Activated T-helper 9 cell treated with anti-CD3 and anti-CD28 coated beads, Interleukin-2, amount 50 U/mL, for 16 hours (primary cell): Measurements from ENCODE around the gene CREBBP.

Experiments
- DNase-seq: peaks from one replicate; pipeline ENCODE4 v3.0.0-alpha.2; 2020; ENCODE audit warnings: low read depth

CREBBP gene

DNA sequence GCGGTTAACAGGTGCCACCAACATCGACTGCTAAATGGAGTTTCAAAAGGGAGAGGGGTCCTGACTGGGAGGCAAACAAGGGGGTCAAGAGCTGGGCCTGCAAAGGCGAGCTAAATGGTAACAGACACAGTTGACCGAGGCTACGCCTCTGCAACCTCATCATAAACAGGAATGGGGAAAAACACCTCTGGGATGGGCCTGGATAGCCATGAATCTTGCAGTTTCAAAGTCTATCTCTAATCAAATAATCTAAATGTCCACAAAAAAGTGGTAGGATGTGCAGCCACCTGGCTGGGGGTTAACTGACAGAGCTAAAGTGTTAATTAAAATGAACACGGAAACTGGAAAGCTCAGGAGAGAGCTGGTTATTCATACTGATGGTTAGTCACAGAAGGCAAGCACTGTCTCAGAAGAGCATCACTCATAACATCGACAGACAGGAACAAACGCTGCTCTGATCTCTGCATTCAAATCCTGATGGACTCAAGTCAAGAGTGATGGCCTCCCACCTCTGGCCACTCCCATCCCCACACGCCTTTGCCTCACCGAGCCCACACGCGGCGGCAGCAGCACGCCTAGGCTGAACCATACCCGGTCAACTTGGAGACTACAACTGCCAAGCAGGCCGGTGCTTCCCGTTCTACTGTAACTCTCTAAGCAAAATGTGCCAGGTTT lies 56.3 kb downstream of the CREBBP start:
- no peak for DNase-seq

DNA sequence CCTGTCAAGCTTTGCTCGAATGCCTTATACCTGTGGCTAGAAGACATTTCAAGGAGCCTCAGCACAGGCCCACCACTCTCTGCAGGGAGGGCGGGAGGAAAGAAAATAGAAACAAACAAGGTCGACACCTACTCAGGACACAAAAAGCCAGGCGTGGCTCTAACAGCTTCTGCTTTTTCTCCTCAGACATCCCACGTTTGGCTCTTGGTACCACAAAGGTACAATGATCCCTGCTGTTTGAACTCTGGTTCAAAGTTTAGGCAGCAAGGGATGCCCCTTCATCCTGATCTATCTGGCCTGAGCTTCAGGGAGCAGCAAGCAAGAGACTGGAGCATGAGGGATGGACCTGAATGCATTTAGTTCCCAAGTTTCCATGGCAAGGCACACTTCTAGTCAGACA lies 57.1 kb downstream of the CREBBP start:
- no peak for DNase-seq

DNA sequence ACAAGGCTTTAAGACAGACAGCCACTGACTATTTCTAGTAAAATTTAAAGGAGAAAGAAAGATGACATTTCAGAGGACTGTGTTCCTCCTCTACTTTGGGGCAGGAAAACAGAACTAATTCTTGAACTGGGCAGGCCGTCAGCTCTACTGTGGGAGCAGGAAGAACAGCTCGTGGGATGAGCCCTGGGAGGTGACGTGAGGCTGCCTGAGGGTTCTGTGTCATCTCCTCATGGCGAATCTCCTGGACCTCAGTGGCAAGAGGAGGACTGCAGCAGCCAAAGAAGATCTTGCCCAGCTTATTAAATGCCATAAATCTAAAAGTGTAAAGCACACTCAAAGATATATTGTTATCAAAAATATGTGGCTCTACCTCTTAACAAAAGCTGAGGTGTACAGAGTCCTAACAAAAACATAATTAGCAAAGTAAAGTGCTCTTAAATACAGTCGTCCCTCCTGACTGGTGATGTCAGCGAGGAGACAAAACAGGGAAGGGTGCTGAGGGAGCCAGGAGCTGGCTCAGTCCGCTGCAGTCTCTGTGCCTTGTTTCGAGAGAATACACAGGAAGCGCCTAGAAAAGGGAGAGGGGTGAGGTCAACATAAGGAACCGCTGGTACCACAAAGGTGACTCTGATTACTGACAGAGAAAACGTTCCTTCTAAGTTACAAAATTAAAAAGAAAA lies 58.0 kb downstream of the CREBBP start:
- no peak for DNase-seq

DNA sequence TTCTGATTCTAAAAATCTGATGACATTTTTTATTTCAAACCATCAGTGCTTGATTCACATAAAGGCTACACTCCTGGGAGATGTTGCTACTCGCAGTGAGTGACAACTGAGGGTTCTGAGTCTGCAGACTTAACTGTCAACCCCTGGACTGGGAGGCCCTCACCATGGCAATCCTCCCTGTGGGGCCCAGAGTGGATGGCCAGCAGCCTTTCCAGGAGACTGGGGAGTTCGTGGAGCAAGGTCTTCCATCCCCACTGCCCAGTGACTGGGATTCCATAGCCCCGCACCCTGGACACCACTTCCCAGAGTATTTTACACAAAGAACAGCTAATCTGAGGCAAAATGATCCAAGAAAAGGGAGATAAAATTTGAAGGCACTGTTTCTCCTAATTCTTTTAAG lies 59.3 kb downstream of the CREBBP start:
- DNase-seq: no peak

DNA sequence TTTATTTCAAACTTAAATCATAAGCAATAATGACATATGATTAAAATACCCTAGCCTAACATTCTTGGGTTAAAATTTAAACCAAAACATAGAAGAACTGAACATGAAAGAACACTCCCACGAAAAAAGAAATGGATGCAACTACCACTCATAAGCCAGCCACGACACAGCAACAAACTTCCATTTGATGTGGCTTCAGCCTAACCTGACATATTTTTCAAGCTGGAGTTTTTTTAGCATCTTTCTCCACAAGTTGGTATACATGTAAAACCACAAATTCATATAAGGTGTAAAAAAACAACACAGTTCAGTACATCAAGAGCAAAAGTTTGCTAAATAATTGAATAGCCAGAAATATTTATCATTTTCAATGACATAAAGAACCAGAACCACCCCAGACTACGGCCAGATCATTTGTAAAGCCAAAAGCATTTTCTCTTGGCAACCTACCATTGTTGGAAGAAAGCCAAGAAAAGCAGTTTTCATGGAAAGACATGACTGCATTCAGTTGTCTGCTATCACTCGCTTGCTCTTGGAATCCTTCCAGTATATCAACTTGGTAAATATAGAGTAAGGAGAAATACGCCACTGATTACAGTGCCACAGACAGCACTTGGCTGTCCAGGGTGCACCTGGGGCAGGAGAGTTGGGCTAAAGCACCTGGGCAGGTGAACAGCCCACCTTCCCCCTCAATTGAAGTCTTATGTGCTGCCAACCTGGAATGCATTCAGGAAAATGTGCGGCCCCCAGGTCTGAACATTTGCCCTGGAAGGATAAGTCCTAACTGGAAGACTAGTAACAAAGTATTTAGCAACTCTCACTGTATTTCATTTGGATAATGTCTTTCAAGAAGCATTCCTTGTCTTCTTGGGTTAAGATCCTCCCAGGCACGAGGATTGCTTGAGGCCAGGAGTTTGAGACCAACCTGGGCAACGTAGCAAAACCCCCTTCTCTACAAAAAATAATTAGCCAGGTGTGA lies 60.5 kb downstream of the CREBBP start:
- DNase-seq: no peak

DNA sequence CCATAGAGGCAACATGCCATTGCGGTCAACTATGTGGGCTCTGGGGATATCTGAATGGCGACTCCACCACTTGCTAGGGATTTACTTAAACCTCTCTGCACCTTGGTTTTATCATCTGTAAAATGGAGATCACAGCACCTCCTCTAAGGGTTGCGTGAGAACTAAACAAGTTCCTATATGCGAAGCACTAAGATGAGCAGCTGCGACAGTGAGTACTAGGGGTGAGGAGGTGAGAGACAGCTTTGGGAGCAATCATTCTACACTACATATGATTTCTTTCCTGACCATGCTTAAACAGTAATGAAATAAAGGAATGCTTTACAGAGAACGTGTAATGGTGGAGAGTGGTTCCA lies 61.4 kb downstream of the CREBBP start:
- DNase-seq: no peak

DNA sequence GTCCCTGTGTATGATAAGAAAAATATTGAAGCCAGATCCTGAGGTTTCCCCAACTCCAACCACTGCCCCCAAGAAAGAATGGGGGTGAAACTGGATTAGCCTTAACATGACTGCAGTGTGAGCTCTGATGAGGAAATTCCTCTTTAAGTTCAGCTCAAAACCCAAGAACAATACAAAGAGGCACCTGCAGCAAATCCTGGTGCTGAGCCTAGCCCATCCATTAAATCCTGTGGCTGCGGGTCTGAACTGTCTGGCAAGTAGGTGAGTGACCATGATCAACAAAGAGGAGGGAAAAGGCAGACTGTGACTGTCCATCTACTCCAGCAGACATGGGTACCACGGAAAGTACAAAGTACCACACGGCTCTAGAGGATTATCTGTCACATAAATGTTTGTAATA lies 64.2 kb downstream of the CREBBP start:
- no peak for DNase-seq

DNA sequence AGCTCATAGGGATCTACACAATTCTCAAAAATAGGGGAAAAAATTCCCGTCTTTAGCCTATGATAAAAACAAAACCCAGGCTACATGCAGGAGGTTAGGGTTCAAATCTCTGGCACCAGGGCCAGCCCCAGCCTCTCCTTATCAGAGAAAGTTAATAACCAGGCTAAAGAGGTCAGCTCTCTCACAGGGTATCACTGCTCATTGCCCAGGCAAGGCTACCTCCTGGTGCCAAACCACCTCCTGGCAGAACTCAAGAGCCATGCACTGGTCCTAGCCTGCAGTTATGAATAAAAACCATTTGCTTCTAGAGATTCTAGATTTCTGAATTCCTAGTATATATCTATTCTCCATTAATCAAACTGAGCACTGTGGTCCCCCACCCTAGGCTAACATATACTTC lies 65.8 kb downstream of the CREBBP start:
- no peak for DNase-seq

DNA sequence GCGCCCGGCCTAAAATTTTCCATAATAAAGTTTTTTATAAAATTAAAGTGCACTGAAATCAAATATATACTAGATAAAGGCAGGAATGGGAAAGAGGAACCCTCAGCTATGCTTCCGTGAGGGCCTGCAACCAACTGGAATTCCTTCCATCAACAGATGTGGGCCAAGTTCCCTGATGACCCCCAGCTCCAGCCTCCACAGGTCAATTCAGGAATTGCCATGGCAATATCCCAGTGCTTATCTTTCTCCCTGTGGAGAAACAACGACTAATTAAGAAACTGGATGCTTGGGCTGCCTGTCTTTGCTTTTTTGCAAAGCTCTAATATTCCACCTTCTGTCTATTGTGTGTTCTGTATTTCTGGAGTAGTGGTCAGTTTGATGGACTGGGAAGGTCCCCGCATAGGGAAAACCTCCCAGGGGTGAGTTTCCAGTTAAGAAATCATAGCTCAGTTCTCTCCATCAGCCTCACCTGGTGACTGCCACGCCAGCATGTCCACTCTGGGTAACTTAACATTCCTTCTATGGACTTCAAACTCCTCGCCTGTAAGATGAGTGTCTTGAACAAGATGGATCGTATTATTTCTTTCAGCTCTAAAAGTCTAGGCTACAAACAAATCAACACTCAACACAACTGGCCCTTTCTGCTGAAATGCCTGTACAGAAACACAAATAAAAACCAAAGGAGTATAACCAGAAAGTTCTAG lies 67.9 kb downstream of the CREBBP start:
- DNase-seq: no peak

DNA sequence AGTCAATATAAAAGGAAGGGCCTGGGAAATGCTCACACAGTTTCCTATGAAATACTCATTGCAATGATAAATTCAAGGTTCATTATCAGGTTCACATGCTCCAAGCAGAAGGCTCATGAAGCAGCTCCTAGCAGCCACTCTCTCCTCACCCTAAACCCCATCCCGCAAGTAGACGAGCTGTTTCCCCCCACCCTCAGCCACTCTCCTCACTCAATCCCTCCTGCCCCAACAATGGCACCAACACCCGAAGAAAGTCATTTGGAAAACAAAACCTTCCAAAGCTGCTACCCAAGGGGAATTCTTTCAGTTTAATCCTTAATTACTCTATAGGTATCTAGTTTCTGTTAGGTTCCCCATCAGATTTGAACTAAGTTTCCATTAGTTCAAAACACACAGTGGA lies 69.7 kb downstream of the CREBBP start:
- no peak for DNase-seq

DNA sequence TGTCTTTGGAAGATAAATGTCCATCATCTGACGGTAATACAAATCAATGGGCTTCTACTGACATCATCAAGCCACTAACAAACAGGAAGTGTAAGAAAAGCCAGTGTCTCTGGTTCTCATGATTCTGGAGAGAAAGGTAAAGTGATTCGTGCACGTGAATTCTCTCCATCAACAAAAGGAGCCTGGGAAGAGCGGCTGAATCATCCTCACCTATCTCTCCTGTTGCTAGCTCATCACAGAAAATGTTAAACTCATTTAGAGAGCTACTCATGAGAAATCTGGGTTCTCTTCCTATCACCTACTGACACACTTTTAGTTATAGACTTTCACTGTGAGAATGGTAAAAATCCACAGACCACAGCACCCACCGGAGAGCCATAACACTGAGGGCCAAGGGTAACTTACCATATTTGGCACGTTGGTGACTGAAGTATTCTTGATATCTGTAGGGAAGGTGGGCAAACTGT lies 70.3 kb downstream of the CREBBP start:
- no peak for DNase-seq

DNA sequence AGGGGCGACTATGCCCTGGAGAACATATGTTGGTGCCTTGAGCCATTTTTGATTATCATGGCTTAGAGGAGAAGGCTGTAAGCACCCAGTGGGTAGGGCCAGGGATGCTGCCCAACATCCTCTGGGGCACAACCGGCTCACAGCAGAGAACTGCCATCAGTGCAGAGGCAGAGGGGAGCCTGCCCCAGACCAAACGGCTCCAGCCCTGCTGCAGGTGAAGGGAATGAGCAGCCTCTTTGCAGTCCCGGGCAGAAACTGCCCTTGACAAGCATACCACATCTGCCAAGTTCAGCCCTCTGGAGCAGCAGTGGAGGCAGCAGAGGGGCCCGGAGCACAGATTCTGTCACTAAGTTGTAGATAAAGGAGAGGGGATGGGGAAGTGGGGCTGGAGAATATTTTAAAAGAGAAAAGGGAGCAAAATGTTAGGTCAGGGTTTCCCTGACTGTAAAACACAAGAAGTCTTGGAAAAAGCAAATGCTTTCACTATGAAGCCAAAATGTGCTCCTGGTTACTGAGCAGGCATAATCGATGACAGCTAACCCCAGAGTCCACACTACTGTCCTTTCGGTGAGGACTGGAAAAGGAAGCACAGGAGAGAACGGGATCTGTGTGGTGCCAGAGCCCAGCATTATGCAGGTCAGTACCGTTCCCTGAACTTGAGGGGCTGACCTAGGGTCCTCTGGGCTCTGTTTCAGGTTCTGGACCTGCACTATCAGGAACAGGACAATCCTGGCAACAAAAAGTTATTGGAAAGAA lies 72.0 kb downstream of the CREBBP start:
- no peak for DNase-seq

DNA sequence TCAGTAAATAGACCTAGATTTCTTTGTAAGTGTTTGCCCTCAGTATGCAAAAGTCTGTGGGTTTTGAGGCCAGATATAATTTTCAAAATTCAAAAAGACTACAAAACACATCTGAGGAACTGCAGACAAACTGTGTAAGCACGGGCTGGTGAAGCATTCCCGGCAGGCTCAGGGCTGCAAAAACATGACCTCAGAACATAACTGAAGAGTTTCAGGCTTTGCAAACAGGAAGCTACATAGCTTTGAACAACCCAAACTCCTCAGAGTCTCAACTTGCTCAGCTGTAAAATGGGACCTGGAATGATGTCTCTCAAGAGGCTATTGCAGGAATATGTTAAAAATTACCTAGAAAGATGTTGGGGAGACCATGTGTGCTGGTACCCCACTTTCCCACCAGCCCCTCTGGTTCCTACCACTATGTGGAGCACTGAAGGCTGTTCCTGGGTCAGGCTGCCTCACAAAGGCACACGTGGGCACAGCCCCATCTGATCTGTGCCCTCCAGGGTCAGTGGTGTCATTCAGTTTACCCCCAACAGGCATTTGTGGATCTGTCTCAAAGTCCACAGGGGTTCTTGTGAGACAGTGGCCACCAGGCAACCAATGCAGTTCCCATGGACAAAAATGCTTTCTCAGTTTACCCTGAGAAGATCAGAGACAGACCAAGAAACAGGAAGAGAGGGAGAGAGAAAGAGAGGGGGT lies 72.9 kb downstream of the CREBBP start:
- DNase-seq: no peak

DNA sequence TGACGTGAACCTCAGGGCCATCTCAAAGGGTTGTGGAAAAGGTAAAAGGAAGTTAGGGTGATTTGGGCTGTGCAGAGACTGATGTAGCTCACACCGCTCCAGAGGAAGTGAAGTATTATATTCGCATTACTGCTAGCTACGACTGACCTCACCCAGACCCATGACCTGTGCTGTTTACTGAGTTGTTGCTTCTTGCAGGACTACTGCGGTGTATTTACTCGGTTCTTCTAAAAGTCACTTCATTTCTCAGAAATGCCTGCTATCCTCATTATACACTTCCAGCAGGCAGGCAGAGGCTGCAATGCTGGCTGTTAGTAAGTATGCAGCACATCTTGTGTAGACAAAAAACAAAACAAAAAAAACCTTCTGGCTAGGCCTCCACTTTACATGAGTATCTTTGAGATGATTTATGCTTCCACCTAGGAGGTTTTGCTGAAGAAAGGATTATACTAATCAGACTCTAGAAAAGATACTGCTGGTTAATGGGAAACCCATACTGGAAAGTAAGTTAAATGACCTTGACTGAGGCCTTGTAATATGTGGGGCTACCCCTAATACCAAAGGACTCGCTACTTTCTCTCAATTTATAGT lies 76.0 kb downstream of the CREBBP start:
- no peak for DNase-seq

DNA sequence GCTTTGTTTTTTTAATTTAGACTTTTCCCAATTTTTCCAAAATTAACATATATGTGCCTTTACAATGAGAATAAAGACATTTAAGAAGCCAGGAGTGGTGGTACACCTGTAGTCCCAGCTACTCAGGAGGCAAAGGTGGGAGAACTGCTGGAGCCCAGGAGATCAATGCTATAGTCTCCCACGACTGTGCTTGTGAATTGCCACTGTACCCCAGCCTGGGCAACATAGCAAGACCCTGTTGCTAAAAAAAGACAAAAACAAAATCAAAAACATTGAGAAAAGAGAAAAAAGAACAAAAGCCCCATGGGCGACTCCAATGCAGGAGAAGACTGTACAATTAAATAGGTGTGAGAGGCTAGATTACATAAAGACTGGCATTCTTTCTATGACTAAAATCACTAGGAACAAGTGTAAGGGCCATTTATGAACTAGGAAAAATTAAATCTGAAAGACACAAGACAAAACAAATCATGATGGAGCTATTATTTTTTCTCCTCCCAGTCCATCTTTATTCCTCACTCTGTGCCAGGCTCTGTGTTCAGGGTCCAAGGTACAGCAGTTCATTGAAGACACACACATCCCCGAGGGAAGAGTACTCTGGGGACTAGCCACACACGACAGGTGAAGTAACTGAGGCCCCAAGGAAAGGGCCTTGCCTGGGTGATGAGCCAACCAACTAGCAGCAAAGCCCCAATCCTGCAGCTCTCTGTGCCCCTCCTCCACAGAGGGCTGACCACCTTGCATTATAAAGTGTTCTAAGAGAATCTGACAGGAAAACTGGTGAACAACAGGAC lies 79.8 kb downstream of the CREBBP start:
- no peak for DNase-seq

DNA sequence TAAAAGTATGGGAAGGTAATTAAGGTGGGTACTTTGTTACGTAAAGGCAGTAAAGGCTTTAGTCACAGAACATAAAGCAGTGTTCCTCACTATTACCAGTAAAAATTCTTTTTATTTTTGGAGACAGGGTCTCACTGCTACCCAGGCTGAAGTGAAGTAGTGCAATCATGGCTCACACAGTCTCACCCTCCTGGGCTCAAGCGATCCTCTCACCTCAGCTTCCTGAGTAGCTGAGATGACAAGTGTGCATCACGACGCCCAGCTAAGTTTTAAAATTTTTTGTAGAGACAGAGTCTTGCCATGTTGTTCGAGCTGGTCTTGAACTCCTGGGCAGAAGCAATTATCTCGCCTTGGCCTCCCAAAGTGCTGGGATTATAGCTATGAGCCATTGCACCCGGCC lies 80.5 kb downstream of the CREBBP start:
- no peak for DNase-seq

DNA sequence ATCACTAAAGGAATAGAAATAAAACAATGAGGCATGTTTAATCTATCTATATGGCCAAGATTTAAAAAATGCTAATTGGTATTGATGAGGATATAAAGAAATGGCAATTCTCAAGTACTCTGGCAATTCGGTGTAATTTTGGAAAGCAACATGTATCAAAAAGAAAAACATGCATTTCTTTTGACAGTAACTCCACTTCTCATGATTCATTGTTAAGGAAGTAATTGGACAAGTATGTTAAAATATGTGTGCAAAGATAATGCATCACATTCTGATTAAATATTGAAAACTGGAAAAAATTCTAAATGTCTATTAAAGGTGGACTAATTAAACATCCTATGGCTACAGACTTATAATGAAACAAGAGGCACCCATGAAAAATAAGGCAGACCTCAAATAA lies 81.2 kb downstream of the CREBBP start:
- no peak for DNase-seq

DNA sequence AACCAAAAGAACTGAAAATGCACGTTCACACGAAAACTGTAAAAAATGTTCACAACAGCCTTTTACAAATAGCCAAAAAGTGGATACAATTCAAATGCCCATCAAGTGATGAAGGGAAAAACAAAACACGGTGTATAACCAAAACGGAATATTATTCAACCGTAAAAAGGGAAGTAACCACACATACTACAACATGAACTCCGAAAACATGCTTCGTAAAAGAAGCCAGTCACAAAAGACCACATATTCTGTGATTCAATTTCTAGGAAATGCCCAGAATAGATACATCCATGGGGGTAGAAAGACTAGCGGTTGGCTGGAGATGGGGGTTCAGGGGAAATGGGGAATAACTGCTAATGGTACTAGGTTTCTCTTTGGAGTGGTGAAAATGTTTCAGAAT lies 81.7 kb downstream of the CREBBP start:
- DNase-seq: no peak
